Mucosa of descending colon (tissue), 3 donors: Measurements from ENCODE around the gene DPYSL4. TPM values are rescaled to one million over a fixed set of nuclear protein-coding genes. Genes with fewer than 3 reads are reported as not detected.
A peak's percentile ranks its signal among the peaks of the same experiment; 100 is the strongest.
"Not testable (repeated sequence)": the region's sequence is repeated elsewhere in the genome, so short reads cannot be mapped to it uniquely, and the experiment has no call there.

Experiments
- ATAC-seq: fragments of 200-7000 bp; cut with Tn5 transposase; one replicate; pipeline ENCODE4 v1.9.1; 2020; ENCODE audit warnings: mild to moderate bottlenecking, moderate library complexity
- DNase-seq, 3 donors: peaks; one replicate each; pipeline ENCODE4 v3.0.0-alpha.2; 2020
- H3K36me3 ChIP-seq: fragments of 200-600 bp; one replicate; pipeline ENCODE4 v1.8.0; 2021; ENCODE audit warnings: low read depth, mild to moderate bottlenecking
- H3K4me1 ChIP-seq: fragments of 200-600 bp; one replicate; pipeline ENCODE4 v1.8.0; 2021; ENCODE audit warnings: low read depth, mild to moderate bottlenecking
- H3K4me3 ChIP-seq: fragments of 200-600 bp; one replicate; pipeline ENCODE4 v1.8.0; 2021; ENCODE audit warnings: mild to moderate bottlenecking
- H3K9me3 ChIP-seq: fragments of 200-600 bp; one replicate; pipeline ENCODE4 v1.8.0; 2021; ENCODE audit warnings: mild to moderate bottlenecking
- CTCF ChIP-seq: fragments of 200-600 bp; IDR thresholded peaks from one replicate; pipeline ENCODE4 v1.8.0; 2022; ENCODE audit warnings: antibody characterized with exemption, mild to moderate bottlenecking
- intact Hi-C, 2 donors: fragments of 100-400 bp; cut with DNase I in 1 of 2; cut with micrococcal nuclease in 1 of 2; formaldehyde crosslinking; loops; one replicate each; pipeline versions ENCODE4 v1.11.0 to v1.11.1; 2022; cut with DNase I, micrococcal nuclease
- total RNA-seq, 3 donors: library from RNA; stranded (reverse); fragmentation: NEBNext Ultra II Directional in 2 of 3; extraction: Animal tissue kit (Norgen Biotek cat#: 25700) in 2 of 3; gene quantifications; one replicate each; pipeline versions ENCODE4 v1.2.1 to v1.2.4, GENCODE V29; 2021 to 2023
- donor health status: DM: no; HTN: no; CAD: no; lungs with moderate emphysema.
- donor health status: DM: no; HTN: no; CAD: no.
- donor health status: DM: no; HTN: yes; CAD: no.

The DPYSL4 gene
- total RNA-seq, 3 donors from 2014 or later = 0.46 to 1.3 (median 0.55) TPM

GRCh38 chr10:132155723-132156381 is 30.9 kb upstream of the DPYSL4 start:
- no peaks in the 10 kb centered on the region for H3K4me1 ChIP-seq
- H3K4me3 ChIP-seq = no peak overlapping the region
- H3K9me3 ChIP-seq = no peaks in the 10 kb centered on the region
- peak in 1 of 3 donors; percentile 22 for DNase-seq
- TF ChIP-seq CTCF = no peak
- intact Hi-C loops = no loop called here
- ATAC-seq = no peak
- H3K36me3 ChIP-seq = no peaks in the 10 kb centered on the region

- Histone ChIP-seq H3K4me3 (no peak overlapping the region), H3K9me3 (no peaks in the 10 kb centered on the region), H3K36me3 (no peaks in the 10 kb centered on the region), H3K4me1 (no peaks in the 10 kb centered on the region)
- ATAC-seq = no peak
- no peak for TF ChIP-seq CTCF
- intact Hi-C loops = no loop called here
- peak in 1 of 3 donors; percentile 17 for DNase-seq
These were observed 30.4 kb upstream of the DPYSL4 start for GRCh38 chr10:132156382-132156781.

GRCh38 chr10:132157101-132157500 is 29.6 kb upstream of the DPYSL4 start:
- Histone ChIP-seq H3K4me3 (no peak overlapping the region), H3K36me3 (no peaks in the 10 kb centered on the region), H3K4me1 (peaks cover 1% of the 10 kb centered on the region), H3K9me3 (no peaks in the 10 kb centered on the region)
- ATAC-seq (no peak), DNase-seq (peak in 1 of 3 donors; percentile 15)
- TF ChIP-seq CTCF = no peak
- intact Hi-C loops = no loop called here

GRCh38 chr10:132158122-132158741 is 28.5 kb upstream of the DPYSL4 start:
- intact Hi-C loops = no loop called here
- Histone ChIP-seq H3K9me3 (no peaks in the 10 kb centered on the region), H3K36me3 (no peaks in the 10 kb centered on the region), H3K4me3 (no peak overlapping the region), H3K4me1 (peaks cover 8% of the 10 kb centered on the region)
- peak in 1 of 3 donors; percentile 13 for DNase-seq
- no peak for ATAC-seq
- no peak for TF ChIP-seq CTCF

- TF ChIP-seq CTCF = no peak
- intact Hi-C loops = no loop called here
- Histone ChIP-seq H3K4me1 (peaks cover 8% of the 10 kb centered on the region), H3K36me3 (no peaks in the 10 kb centered on the region), H3K4me3 (no peak overlapping the region), H3K9me3 (no peaks in the 10 kb centered on the region)
- no peak for ATAC-seq
- DNase-seq = no peak
These were observed 27.9 kb upstream of the DPYSL4 start for GRCh38 chr10:132158823-132159222.

- peak in 1 of 3 donors; percentile 34 for DNase-seq
- ATAC-seq, intact Hi-C loops, H3K4me1 ChIP-seq, H3K36me3 ChIP-seq, H3K9me3 ChIP-seq, H3K4me3 ChIP-seq: not testable (repeated sequence)
These were observed 27.2 kb upstream of the DPYSL4 start for GRCh38 chr10:132159302-132160230.

GRCh38 chr10:132160231-132160630 is 26.5 kb upstream of the DPYSL4 start:
- DNase-seq, H3K4me3 ChIP-seq, H3K4me1 ChIP-seq, H3K36me3 ChIP-seq, ATAC-seq, H3K9me3 ChIP-seq, intact Hi-C loops: not testable (repeated sequence)

GRCh38 chr10:132160834-132161622 is 25.7 kb upstream of the DPYSL4 start:
- H3K36me3 ChIP-seq, H3K4me3 ChIP-seq, H3K4me1 ChIP-seq, ATAC-seq, intact Hi-C loops, H3K9me3 ChIP-seq: not testable (repeated sequence)
- peak in 1 of 3 donors; percentile 11 for DNase-seq
